ENCODE measurements around the gene DLGAP1.
A peak's percentile ranks its signal among the peaks of the same experiment; 100 is the strongest.

The DLGAP1 gene

DNA sequence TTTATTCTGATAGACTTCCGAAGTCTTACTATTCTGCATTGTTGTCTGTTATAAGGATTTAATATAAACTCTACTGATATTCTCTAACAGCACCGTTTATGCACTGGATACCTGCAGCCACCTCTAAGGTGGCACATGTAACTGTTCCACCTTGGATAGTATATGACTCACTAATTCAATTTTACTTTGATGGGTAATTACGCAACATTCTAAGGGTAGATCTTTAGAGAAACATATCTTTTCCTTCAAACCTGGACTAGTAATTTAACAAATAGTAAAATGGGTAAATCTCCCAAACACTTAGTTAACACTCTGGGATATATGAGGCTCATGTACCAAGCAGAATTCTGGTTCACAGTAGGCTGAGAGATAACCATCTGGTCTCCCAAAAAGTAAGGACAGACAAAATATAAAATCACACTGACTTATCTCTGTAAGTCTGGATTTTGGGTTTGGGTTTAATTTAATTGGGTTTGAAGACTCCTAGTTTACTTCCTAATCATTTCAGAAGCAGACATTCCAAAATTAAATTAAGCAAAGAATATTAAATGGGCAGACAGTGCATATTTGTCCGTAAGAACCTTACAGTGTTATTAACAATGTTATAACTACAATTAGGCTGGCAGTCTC, 590.3 kb downstream of the DLGAP1 start:
- DNase-seq (ENCODE audit: low read depth) = no peak

DNA sequence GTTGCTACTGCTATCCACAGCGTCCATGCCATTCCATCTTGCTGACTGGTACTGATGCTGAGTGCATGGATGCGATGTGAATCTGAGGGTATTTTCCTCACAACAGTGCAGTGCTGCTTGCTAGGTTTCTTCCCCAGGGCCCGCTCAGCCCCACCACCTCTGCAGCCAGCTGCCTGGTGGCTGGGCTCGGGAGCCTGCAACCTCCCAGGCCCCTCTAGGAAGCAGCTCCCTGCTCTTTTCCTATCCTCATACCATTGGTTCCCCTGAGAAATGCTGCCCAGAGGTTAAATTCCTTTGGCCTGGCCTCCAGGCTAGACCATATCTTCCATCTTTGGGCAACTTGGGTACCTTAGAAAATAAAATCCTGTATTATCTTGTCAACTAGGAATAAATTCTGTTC, 591.5 kb downstream of the DLGAP1 start:
- DNase-seq (ENCODE audit: low read depth) = no peak

DNA sequence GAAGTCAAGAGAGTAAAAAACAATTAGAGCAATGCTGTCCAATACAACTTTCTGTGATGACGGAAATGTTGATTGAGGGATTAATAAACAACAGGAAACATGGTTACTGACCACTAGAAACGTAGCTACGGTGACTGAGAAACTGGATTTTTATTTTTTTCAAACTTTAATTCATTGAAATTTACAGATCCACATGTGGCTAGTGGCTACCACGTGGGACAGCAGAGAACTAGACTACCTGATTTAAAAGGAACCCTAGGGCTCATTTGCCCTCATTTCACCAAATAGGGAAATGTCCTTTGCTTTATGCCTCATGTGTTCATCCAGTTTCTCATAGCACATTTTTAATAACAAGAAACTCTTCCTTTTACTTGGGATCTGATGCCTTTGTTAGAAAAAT, 592.1 kb downstream of the DLGAP1 start:
- DNase-seq (ENCODE audit: low read depth) = no peak

- DNase-seq (ENCODE audit: low read depth) = no peak
Observed at GRCh38 chr18:3861495-3861894, 593.6 kb downstream of the DLGAP1 start.

DNA sequence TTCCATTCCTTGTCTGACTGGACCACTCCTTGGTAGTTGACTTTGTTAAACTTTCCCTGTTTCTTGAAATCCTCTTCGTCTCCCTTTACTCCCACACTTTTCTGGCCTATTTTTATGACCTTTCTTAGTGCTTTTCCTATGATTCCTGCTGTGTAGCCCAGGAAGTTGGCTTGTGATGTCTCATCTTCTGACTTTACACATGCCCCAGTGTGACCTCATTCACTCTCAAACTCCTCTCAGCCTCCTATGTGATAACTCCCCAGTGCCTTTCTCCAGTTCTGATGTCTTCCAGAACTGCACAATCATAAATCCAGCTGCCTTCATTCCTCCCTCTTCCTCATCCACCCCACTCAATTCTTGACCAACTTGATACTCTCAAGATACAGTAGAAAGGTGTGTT, 597.6 kb downstream of the DLGAP1 start:
- peak; percentile 15 for DNase-seq (ENCODE audit: low read depth)

GRCh38 chr18:3855966-3856365, 599.1 kb downstream of the DLGAP1 start:
- DNase-seq (ENCODE audit: low read depth) = no peak

GRCh38 chr18:3852321-3852720, 602.8 kb downstream of the DLGAP1 start:
- no peak for DNase-seq (ENCODE audit: low read depth)

- no peak for DNase-seq (ENCODE audit: low read depth)
Observed at GRCh38 chr18:3851159-3851558, 603.9 kb downstream of the DLGAP1 start.

DNA sequence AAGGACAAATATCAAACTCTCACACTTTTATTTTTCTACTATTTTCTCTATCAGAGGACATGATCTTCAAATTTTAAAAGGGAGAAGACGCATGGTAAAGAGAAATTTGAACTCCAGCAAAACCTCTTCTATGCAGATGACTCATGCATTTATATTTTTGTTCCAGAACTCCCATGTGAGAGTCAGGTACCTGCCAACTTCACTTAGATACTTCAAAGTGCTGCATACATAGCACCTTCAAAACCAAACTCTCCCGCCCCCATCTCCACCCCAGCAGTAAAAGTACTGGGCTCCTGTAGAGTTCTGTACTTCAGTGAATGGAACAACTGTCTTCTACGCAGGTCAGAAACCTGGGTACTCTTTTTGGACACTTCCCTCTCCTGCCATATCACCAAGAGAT, 606.8 kb downstream of the DLGAP1 start:
- no peak for DNase-seq (ENCODE audit: low read depth)

DNA sequence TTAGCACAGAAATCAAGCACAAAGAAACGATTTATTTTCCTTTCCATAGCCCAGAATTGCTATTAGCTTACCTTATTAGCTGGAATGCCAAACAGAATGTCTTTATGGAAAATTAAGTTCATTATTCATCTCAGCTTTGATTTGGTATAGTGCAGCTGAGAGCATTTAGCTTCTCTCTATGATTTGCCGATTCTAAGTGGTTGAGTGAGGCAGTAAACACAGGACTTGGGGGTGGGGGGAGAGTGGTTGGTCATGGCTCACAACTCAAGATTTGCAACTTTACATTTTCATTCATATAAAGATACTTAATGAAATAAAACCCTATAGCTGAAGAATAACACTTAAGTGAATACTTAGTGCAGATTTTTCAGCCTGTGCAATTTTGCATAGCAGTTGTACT, 609.9 kb downstream of the DLGAP1 start:
- DNase-seq (ENCODE audit: low read depth) = no peak

- no peak for DNase-seq (ENCODE audit: low read depth)
Observed at GRCh38 chr18:3842844-3843243, 612.3 kb downstream of the DLGAP1 start.

DNA sequence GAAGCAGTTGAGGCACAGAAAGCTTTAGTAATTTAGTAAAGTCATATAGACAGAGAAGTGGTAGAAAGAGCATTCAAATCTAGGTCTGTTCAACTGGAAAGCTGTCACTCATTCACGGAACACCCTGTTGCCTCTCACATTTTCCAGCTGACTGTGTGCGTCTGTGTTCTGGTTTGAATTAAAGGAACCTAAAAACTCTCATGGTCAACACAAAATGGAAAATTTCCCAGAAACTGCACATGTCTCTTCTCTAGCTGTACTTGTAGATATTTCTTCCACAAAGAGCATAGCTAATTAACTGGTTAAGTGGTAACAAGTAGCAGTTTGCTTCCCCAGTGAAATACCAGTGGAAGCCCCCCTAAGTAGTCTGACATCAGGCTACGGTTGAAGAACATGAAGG, 614.3 kb downstream of the DLGAP1 start:
- no peak for DNase-seq (ENCODE audit: low read depth)

DNA sequence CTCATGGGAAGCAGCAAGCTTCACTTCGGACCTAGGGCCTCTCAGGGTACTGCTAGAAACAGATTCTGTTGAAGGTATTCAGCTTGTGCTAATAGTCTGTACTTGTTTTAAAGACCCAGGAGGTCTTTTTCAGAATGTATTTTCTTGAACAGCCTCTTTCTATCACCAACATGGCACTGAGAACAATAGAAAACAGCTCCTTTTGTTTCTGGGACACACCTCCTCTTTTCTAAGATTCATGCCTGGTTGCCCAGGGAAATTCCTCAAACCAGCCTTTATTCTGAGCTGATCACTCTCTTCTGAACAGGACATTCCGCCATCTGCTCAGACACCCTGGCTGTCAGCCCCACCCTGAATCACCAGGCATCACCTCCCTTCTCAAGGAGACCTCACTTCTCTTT, 615.5 kb downstream of the DLGAP1 start:
- no peak for DNase-seq (ENCODE audit: low read depth)

DNA sequence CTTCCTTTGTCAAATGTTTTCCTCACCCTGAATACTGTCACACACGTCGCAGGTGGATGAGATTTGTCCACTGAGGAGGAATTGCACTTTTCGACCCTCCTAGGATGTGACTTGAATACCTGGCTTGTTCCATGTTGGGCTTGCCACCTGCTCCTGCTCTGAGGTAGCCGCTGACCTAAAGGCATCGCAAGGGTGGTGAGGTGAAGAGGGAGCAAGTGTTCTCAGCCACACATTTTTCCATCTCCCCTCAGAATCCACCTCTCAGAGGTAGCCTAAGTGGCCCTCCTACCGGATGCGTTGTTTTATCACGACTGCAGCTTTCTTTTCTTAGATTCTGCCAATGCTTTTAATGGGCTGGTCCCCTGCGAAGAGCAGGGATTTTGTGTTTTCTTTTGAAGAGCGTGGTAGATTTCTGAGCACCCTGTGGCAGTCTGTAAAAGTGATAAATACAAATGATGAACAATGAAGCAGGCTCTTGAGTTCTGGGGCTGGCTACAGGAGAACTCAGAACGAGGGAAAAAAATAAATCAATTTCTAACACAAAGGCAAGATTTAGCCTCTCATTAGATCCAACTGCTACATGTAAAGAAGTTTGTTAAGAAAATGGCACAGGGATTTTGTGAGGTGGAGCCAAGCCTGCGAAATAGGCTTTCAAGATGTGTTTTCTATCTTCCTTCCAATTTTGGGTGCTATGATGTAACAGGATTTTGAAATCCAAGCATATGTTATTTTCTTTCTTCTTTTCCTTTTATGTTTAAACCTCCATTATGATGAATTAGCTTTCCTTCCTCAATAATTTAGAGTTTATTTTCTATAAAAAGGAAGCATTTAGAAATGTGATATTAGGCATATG, 618.4 kb downstream of the DLGAP1 start:
- no peak for DNase-seq (ENCODE audit: low read depth)

- DNase-seq (ENCODE audit: low read depth) = no peak
Observed at GRCh38 chr18:3832025-3832638, 623.0 kb downstream of the DLGAP1 start.

GRCh38 chr18:3830604-3831003, 624.5 kb downstream of the DLGAP1 start:
- no peak for DNase-seq (ENCODE audit: low read depth)

DNA sequence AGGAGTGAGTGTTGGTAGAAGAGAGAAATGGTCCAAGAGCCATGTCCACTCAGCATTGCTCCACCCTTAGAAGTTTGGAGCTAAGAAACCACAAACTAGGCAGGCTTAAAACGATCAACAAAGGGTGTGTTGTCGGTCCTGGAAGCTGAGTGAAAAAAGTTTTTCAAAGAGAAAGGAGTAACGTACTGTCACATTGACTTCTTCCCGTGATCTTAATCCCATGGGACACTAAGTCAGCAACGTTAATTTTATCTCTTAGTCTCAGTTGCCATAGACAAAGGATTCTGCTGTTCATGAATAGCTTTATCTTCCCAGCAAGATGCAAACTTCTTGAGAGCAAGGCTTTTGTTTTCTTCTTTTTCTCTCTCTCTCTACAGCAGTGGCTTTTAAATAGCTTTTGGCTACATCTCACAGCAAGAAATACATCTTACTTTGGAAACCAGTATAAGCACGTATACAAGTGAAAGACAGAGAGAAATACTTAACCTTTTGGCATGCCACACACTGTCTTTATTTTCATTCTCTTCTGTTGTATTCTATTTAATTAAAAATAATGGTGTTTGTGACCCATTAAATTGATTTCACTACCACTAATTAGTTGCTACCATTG, 627.8 kb downstream of the DLGAP1 start:
- no peak for DNase-seq (ENCODE audit: low read depth)

- no peak for DNase-seq (ENCODE audit: low read depth)
Observed at GRCh38 chr18:3826021-3826420, 629.1 kb downstream of the DLGAP1 start.

- no peak for DNase-seq (ENCODE audit: low read depth)
Observed at GRCh38 chr18:3824101-3824500, 631.0 kb downstream of the DLGAP1 start.

- DNase-seq (ENCODE audit: low read depth) = no peak
Observed at GRCh38 chr18:3823073-3823472, 632.0 kb downstream of the DLGAP1 start.

DNA sequence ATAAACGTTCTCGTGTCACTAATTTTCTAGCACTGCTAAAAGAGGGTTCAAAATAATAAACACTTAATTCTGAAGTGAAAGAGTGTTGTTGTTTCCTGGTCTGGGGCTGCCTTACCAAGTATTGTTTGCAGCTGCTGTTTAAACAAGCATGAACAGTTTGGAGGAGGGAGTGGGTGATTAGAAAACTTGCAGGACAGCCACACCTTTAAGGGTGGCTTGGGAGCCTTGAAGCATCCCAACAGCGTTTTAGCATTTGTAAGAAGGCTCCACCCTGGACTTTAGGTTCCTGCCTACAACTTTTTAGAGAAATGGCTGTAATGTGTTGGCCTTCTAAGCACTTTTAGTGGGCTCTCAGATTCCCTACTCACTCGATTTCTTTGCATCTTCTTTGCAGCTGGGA, 633.6 kb downstream of the DLGAP1 start:
- no peak for DNase-seq (ENCODE audit: low read depth)

DNA sequence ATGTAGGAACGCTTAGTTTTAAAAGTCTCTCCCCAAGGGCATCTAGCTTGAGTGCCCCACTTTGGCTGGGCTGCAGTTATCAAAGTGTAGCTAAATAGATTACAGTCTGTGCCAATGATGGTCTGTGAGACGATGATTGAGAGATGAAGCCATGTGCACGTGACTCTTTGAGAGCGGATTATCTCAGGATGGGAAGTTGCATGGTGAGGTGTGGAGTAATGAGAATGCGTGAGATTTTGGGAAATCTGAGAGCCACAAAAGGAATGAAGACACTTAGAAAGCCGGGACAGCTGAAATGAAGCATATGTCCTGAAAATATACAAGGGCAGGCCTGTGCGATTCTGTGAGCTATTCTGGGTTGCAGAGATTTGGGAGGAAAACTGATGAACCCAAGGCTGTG, 635.1 kb downstream of the DLGAP1 start:
- DNase-seq (ENCODE audit: low read depth) = no peak

Data from GM04504 (cell line).